DOHH2 (cell line): Measurements from ENCODE around the gene SLC8A1.

Experiments
- H3F3A ChIP-seq: fragments of 200-600 bp; sonication (generic), shearing (Covaris generic); 2 replicates; pipeline ENCODE4 v1.6.0; 2016; ENCODE audit warnings: antibody characterized with exemption, mild to moderate bottlenecking; ENCODE audit not compliant: control insufficient read depth, insufficient read depth
- H3K27ac ChIP-seq: fragments of 200-600 bp; sonication (generic); 2 replicates; pipeline ENCODE4 v1.5.1; 2014; ENCODE audit warnings: low read depth, mild to moderate bottlenecking, low read length, moderate library complexity
- H3K27me3 ChIP-seq: fragments of 200-600 bp; sonication (generic); 2 replicates; pipeline ENCODE4 v1.6.1; 2014; ENCODE audit warnings: mild to moderate bottlenecking, low read length, mixed read lengths; ENCODE audit not compliant: control insufficient read depth
- H3K36me3 ChIP-seq: fragments of 200-600 bp; sonication (generic); 2 replicates; pipeline ENCODE4 v1.6.1; 2014; ENCODE audit warnings: mild to moderate bottlenecking, low read length, moderate library complexity, mixed read lengths; ENCODE audit not compliant: control insufficient read depth
- H3K4me1 ChIP-seq: fragments of 200-600 bp; sonication (generic); 2 replicates; pipeline ENCODE4 v1.6.1; 2014; ENCODE audit warnings: mild to moderate bottlenecking, low read length, mixed read lengths; ENCODE audit not compliant: control insufficient read depth
- H3K4me2 ChIP-seq: fragments of 200-600 bp; sonication (generic); 2 replicates; pipeline ENCODE4 v1.6.0; 2014; ENCODE audit warnings: mild to moderate bottlenecking, low read length, moderate library complexity
- H3K4me3 ChIP-seq: fragments of 200-600 bp; sonication (generic); 2 replicates; pipeline ENCODE4 v1.5.1; 2014; ENCODE audit warnings: mild to moderate bottlenecking, low read length, mixed read lengths
- H3K79me2 ChIP-seq: fragments of 200-600 bp; sonication (generic); 2 replicates; pipeline ENCODE4 v1.6.1; 2014; ENCODE audit warnings: mild to moderate bottlenecking, low read length, mixed read lengths; ENCODE audit not compliant: control insufficient read depth
- H3K9me2 ChIP-seq: fragments of 200-600 bp; sonication (generic); replicated peaks from 2 replicates; pipeline ENCODE4 v1.6.1; 2014; ENCODE audit warnings: mild to moderate bottlenecking, low read length, mixed read lengths; ENCODE audit not compliant: control insufficient read depth
- H3K9me3 ChIP-seq: fragments of 200-600 bp; sonication (generic); 2 replicates; pipeline ENCODE4 v1.6.1; 2014; ENCODE audit warnings: antibody characterized with exemption, low read length, mixed read lengths; ENCODE audit not compliant: control insufficient read depth, insufficient read depth
- H4K20me1 ChIP-seq: fragments of 200-600 bp; sonication (generic); 2 replicates; pipeline ENCODE4 v1.6.0; 2014; ENCODE audit warnings: low read depth, mild to moderate bottlenecking, antibody characterized with exemption, low read length, moderate library complexity; ENCODE audit not compliant: control insufficient read depth, insufficient read depth
- CTCF ChIP-seq: fragments of 200-600 bp; sonication (generic); IDR thresholded peaks from one replicate; pipeline ENCODE4 v1.5.1; 2014; ENCODE audit warnings: antibody characterized with exemption, mild to moderate bottlenecking, low read depth, low read length; ENCODE audit not compliant: poor library complexity, severe bottlenecking
- EZH2phosphoT487 ChIP-seq: fragments of 200-600 bp; sonication (generic); IDR thresholded peaks from 2 replicates; pipeline ENCODE4 v1.6.1; 2017; ENCODE audit warnings: borderline replicate concordance, mild to moderate bottlenecking, antibody characterized with exemption, low read length, moderate library complexity, mixed read lengths

SLC8A1 gene

GRCh38 chr2:40470822-40471813 is 19.2 kb upstream of the SLC8A1 start:
- no peak overlapping the region for H3K4me2 ChIP-seq
- H3K27ac ChIP-seq: no peak overlapping the region

GRCh38 chr2:40466935-40467572 is 15.2 kb upstream of the SLC8A1 start:
- Histone ChIP-seq H3K4me1 (peaks cover 7% of the 10 kb centered on the region), H3K9me2 (no peaks in the 10 kb centered on the region), H3K27ac (no peak overlapping the region), H3F3A (no peaks in the 10 kb centered on the region), H3K4me2 (no peak overlapping the region), H4K20me1 (no peaks in the 10 kb centered on the region), H3K79me2 (no peaks in the 10 kb centered on the region), H3K27me3 (no peaks in the 10 kb centered on the region), H3K36me3 (no peaks in the 10 kb centered on the region), H3K9me3 (no peaks in the 10 kb centered on the region), H3K4me3 (no peak overlapping the region)
- TF ChIP-seq EZH2phosphoT487: no peak
- no peak for TF ChIP-seq CTCF

More at GRCh38 chr2:40470822-40471813, 19.2 kb upstream of the SLC8A1 start:
- Histone ChIP-seq H3K4me1 (peaks cover 7% of the 10 kb centered on the region), H3K4me3 (no peak overlapping the region), H3F3A (no peaks in the 10 kb centered on the region), H3K36me3 (no peaks in the 10 kb centered on the region), H3K79me2 (no peaks in the 10 kb centered on the region), H3K27me3 (no peaks in the 10 kb centered on the region), H4K20me1 (no peaks in the 10 kb centered on the region), H3K9me2 (no peaks in the 10 kb centered on the region), H3K9me3 (no peaks in the 10 kb centered on the region)
- no peak for TF ChIP-seq EZH2phosphoT487
- TF ChIP-seq CTCF: no peak

GRCh38 chr2:40466332-40466906 is 14.5 kb upstream of the SLC8A1 start:
- no peaks in the 10 kb centered on the region for H3K36me3 ChIP-seq
- no peaks in the 10 kb centered on the region for H3K27me3 ChIP-seq
- H3K79me2 ChIP-seq: no peaks in the 10 kb centered on the region
- H3K4me2 ChIP-seq: no peak overlapping the region
- no peak overlapping the region for H3K27ac ChIP-seq
- TF ChIP-seq EZH2phosphoT487 (no peak), CTCF (no peak)
- no peaks in the 10 kb centered on the region for H3F3A ChIP-seq
- peaks cover 3% of the 10 kb centered on the region for H3K4me1 ChIP-seq
- no peaks in the 10 kb centered on the region for H3K9me3 ChIP-seq
- H4K20me1 ChIP-seq: no peaks in the 10 kb centered on the region
- H3K9me2 ChIP-seq: no peaks in the 10 kb centered on the region
- H3K4me3 ChIP-seq: no peak overlapping the region
